ENCODE results near the gene FNDC3B. TPM values are rescaled to one million over a fixed set of nuclear protein-coding genes. Genes with fewer than 3 reads are reported as not detected.

Gene FNDC3B
- total and polyA plus RNA-seq, 2 of the 8 experiments (the other 6 are each of a cell fraction or from before 2014, with no cell fraction given): 14.1 to 44.4 TPM

DNA sequence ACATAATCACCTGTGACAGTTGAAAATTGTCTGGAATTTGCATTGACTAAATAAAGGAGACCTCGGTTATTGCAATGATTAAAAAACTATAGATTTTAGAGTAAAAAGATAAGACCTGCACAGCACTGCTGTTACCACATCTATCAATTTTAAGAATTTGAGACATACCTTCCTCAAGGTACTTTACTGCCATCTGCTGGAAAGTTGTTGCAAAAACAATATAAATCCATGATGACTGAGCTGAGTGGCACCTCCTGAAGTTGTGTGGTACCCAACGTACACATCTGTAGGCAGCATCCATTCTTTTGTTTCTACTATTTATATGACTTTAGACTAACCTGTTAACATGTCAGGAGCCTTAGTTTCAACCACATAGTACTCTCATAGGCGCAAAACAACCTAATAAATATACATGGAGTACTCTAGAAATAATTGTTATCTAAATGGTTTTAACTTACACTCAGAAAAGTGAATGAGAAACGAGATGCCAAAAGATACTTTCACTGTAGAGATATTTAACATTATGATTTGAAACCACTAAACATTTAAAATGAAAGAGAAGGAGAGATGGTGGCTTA lies 302.2 kb downstream of the FNDC3B start:
- no peak overlapping the region for H4K91ac ChIP-seq (replicated peaks; ENCODE audit: insufficient read length, low read length)
- H3K27me3 ChIP-seq (replicated peaks in 1 of 4; ENCODE audit: control insufficient read depth in 3 of 4, extremely low read depth in 1 of 4, insufficient read depth in 3 of 4, low read length in 3 of 4): no peaks in the 10 kb centered on the region
- H3K14ac ChIP-seq (ENCODE audit: insufficient read length): no peak overlapping the region
- no peaks in the 10 kb centered on the region for H3K23me2 ChIP-seq (ENCODE audit: low read depth, low read length)
- H3K27ac ChIP-seq (ENCODE audit: low read depth, low read length): no peak overlapping the region
- CTCF ChIA-PET (ENCODE audit: partially characterized antibody): interaction anchor here (0.6 to 3.1 kb wide), 39 partner anchors 9 to 767 kb away, joined by 3 to 26 read pairs (median 4); no protein-coding TSS in a partner anchor
- no peaks in the 10 kb centered on the region for H3K9me3 ChIP-seq (ENCODE audit: insufficient read depth in 2 of 2, low read depth in 1 of 2, low read length in 1 of 2)
- H2BK20ac ChIP-seq (ENCODE audit: low read length): no peak overlapping the region
- H3K4me2 ChIP-seq (ENCODE audit: insufficient read depth in 1 of 2, low read depth in 2 of 2, low read length in 2 of 2): no peak overlapping the region
- peaks cover 6 to 40% (median 25%) of the 10 kb centered on the region in 4 experiments; a peak in 7 of 8 replicates for H3K36me3 ChIP-seq (ENCODE audit: control insufficient read depth in 2 of 4, insufficient read depth in 4 of 4, low read length in 3 of 4)
- no peaks in the 10 kb centered on the region for H3K4me1 ChIP-seq (replicated peaks in 1 of 4; ENCODE audit: control insufficient read depth in 3 of 4, insufficient read depth in 4 of 4, low read length in 3 of 4)
- no peak overlapping the region for H3K4ac ChIP-seq (replicated peaks; ENCODE audit: insufficient read length, low read depth, low read length)
- no peak overlapping the region for H3K9ac ChIP-seq (replicated peaks in 1 of 4; ENCODE audit: extremely low read depth in 1 of 4, low read depth in 3 of 4, low read length in 3 of 4)
- DNase-seq (ENCODE audit: low read depth in 1 of 2, low spot score in 2 of 2): no peak
- H4K5ac ChIP-seq (ENCODE audit: insufficient read length, low read depth, low read length): no peak overlapping the region
- TF ChIP-seq GTF2F1 (IDR thresholded peaks at IDR 0.05; ENCODE audit: borderline replicate concordance, low read depth, low read length): no peak
- TF ChIP-seq CTBP2 (IDR thresholded peaks at IDR 0.05; ENCODE audit: borderline replicate concordance, insufficient read depth, insufficient read length, low read length): no peak
- peak; percentile 68 to 72 for TF ChIP-seq RAD21 (IDR thresholded peaks at IDR 0.05 in 1 of 2, conservative IDR thresholded peaks at IDR 0.05 in 1 of 2; ENCODE audit: low read depth in 2 of 2, low read length in 2 of 2)
- peak in 2 of 3 experiments; percentile 48 to 56; a peak in 2 of 4 replicates for TF ChIP-seq CTCF (IDR thresholded peaks at IDR 0.05; ENCODE audit: control extremely low read depth in 1 of 3, insufficient read depth in 1 of 3, low read depth in 1 of 3, low read length in 3 of 3)
- no peak overlapping the region for H2BK12ac ChIP-seq (ENCODE audit: low read depth, low read length)
- no peak overlapping the region for H2AFZ ChIP-seq (ENCODE audit: low read length)
- H3K79me2 ChIP-seq (ENCODE audit: control insufficient read depth in 1 of 2, insufficient read depth in 2 of 2, low read length in 2 of 2): no peaks in the 10 kb centered on the region
- H4K8ac ChIP-seq (ENCODE audit: extremely low read depth, insufficient read depth, low read length): no peak overlapping the region
- 71% methylated on average over 4 of the region's 4 CpGs; no CpG with 5 or more reads in 1 of the 2 experiments for WGBS, 2 experiments (ENCODE audit: extremely low coverage in 1 of 2, insufficient coverage in 1 of 2, insufficient read length in 1 of 2, insufficient replicate concordance in 2 of 2, low coverage in 1 of 2, low lambda C conversion rate in 2 of 2, missing lambda C conversion rate in 1 of 2)
- POLR2A ChIA-PET (ENCODE audit: partially characterized antibody): no interaction called here
- no peak overlapping the region for H3K23ac ChIP-seq (ENCODE audit: insufficient read length)
- H2BK120ac ChIP-seq (replicated peaks; ENCODE audit: low read depth, low read length): no peak overlapping the region
- H3K79me1 ChIP-seq (ENCODE audit: low read depth, low read length): no peaks in the 10 kb centered on the region
- H2BK5ac ChIP-seq (ENCODE audit: low read depth, low read length): no peak overlapping the region
- no peak overlapping the region for H2BK15ac ChIP-seq (ENCODE audit: low read length)
- H3K56ac ChIP-seq (replicated peaks; ENCODE audit: insufficient read length, low read depth, low read length): no peak overlapping the region
- peak; percentile 79 for FAIRE-seq
- no peak overlapping the region for H3K18ac ChIP-seq (ENCODE audit: extremely low read depth, low read length)
- no peak overlapping the region for H3K4me3 ChIP-seq (ENCODE audit: extremely low read depth in 1 of 4, insufficient read depth in 2 of 4, low read depth in 3 of 4, low read length in 4 of 4)
- H4K20me1 ChIP-seq (replicated peaks in 1 of 2; ENCODE audit: control insufficient read depth in 1 of 2, insufficient read depth in 2 of 2, low read length in 2 of 2): peaks cover 0 to 3% of the 10 kb centered on the region in 2 experiments
- H2AK5ac ChIP-seq (ENCODE audit: low read depth, low read length): no peak overlapping the region
